Right forelimb (tissue), 1 donor: ENCODE measurements around the gene KCNC1.

Experiments
- DNase-seq: peaks from one replicate; pipeline ENCODE4 v3.0.0-alpha.2; 2018

The KCNC1 gene

DNA sequence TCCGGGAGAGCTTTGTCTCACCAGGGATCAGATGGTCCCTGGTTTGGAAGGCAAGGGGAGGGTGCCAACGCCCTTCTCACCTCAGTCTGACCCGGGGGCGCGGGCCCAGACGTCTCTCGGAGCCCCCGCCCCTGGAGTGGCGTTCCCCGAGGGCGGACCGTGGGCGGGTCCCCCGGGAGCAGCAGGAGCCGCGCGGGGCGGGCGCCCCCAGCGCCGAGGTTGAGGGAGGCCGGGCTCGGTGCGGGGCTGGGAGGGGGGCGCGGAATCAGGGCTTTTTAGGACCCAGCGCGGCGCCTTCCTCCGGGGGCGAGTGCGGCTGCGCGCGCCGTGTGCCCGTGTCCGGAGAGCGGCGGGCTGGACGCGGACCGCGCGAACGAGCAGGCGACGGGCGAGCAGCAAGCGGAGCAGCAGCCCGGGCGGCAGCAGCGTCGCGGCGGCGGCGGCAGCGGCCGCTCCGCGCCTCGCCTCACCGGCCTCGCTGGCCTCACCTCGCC is at the start of gene KCNC1:
Gene KCNC1, plus strand, starts transcription at position 364 of the 494 bp plus-strand sequence. CDS start 1,222 bp downstream, outside the sequence.
- DNase-seq = peak; percentile 61

DNA sequence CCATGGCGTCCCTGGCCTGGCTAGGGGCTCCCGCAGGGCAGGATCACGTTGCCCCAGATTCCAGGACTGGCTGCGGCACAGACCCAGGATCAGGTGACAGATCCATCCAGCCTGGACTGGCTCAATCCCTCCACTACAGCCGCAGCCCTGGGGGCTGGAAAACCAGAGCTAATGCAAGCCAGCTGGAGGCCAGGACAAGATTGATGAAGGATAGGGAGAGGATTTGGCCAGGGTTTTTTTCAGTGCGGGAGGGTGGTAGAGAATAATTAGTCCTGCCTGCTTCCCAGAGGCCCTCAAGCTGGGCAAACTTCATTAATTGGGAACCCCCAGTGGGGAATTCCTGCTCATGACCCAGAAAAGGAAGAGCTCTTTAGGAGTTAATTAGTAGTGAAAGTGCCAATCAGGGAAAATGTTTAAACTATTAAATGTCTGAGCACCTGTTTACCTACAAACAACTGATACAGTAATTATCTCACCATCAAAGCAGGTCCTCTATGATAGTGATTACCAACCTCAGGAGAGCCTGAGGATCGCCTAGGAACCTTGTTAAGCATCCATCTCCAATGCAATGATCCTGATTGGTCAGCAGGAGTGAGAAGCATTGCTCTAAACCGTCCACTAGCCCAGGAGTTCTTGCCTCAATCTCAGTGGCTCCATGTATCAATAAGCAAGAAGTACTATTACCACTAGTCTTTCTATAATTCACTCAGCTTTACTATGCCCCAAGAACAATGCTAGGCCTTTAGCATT is 48.2 kb upstream of the KCNC1 start:
- no peak for DNase-seq

DNA sequence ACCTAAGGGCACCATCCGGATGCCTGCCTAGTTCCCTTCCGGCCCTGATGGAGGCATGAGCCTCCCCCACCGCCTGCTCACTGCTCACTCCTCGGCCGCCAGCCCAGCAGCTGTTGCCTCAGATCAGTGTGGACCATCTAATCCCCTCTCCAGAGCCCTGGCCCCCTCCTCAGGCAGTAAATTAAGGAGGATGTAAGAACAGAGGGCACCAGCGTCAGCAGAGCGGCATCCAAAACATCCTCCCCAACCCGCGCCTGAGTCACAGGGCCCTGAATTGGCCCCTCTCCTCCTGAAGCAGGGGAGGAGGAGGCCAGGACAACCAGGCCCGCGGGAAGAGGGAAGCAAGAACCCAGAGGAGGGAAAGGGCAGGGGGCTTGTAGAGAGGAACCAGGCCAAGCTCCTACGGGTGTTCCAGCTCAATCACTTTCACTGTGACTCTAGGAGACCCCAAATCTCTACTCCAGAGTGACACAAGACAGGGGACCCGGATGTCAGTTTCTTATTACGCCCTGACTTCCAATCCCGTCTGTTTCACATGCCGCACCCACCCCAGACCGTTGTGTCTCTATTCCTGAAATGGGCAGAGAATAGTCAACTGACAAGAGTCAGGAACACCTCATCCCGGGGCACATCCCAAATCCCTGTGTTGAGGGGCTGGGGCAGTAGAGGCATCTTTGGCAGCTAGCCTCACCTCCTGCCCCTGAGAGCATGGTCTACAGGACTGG is 46.5 kb upstream of the KCNC1 start:
- DNase-seq = no peak

DNA sequence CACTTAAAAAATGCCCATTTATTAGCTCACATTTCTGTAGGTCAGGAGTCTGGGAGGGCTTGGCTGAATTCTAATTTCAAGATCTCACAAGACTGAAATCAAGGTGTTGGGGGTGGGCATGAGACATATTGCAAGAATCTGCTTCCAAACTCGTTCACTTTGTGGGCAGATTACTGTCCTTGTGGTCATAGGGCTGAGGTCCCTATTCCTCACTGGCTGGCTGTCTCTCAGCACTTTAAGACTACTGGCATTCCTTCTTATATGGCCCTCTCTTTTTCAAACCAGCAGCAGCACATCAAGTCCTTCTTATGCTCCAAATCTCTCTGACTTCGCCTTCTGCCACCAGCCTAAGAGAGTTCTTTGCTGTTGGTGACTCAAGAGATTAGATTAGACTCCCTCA is 43.0 kb upstream of the KCNC1 start:
- DNase-seq = no peak

DNA sequence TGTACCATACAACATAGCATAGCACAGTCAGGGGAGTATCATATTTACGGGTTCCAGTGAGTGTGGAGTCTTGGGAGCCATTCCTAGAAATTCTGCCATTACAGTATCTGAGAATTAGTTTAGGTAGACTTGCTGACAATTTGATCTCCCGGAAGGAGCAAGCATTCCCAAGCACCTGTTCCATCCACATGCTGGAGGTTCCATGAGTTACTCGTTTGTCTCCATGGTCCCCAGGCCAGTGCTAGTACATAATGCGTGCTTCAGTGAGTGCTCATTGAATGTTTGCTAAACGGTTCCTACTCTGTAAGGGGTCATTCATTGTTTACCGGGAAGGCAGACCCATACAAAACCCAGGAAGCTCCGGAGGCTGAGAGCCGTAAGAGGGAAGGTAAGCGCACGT is 42.6 kb upstream of the KCNC1 start:
- DNase-seq = no peak

DNA sequence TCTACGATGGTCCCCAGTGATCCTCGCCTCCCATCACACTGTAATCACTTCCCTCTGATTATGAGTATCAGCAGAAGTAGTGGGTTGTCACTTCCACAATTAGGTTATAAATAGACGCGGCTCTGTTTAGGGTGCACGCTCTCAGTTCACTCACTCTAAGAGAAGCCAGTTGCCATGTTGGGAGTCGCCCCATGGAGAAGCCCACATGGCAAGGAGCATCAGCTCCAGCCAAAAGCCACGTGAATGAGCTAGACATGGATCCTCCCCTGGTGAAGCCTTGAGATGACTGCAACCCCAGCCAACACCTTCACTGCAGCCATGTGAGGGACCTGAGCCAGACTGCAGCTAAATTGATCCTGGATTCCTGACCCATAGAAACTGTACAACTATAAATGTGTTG is 41.6 kb upstream of the KCNC1 start:
- no peak for DNase-seq

GRCh38 chr11:17693531-17693930 is 41.0 kb upstream of the KCNC1 start:
- no peak for DNase-seq

- DNase-seq = no peak
Measured at GRCh38 chr11:17694494-17695110, 40.0 kb upstream of the KCNC1 start.

- DNase-seq = no peak
Measured at GRCh38 chr11:17695454-17696441, 38.8 kb upstream of the KCNC1 start.

GRCh38 chr11:17696741-17697140 is 37.8 kb upstream of the KCNC1 start:
- DNase-seq = no peak

DNA sequence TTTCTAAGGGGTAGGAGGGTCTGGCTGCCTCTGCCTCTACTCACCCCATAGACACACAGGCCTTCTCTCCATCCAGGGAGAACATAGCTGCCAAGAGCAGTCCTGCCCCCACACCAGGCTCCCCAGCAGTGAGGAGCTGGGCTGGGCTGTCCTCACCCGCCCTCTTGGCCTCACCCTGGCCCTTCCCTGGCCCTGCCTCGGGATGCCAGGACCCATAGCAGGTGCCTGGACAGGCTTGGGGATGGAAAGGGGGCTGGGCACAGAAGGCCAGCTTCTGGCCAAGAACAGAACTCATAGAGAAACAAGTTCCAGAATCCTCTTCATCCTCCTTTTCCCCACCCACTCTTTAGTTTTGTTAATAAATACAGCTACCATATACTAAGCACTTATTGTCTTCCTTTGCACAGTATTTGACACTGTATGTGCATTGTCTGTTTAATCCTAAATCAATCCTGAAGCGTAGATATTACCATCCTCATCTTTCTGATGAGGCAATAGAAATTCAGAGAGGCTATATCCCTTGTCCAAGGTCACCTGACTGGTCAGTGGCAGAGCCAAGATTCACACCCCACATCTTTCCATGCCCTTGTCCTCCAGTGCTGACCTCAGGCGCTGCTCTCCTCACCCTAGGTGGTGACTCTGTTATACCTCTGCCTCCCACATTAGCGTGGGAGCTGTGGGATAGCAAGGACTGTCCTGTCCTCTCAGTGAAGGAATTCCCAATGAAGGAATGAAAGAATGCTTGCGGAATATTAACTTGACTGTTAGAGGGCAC is 37.2 kb upstream of the KCNC1 start:
- DNase-seq = no peak

DNA sequence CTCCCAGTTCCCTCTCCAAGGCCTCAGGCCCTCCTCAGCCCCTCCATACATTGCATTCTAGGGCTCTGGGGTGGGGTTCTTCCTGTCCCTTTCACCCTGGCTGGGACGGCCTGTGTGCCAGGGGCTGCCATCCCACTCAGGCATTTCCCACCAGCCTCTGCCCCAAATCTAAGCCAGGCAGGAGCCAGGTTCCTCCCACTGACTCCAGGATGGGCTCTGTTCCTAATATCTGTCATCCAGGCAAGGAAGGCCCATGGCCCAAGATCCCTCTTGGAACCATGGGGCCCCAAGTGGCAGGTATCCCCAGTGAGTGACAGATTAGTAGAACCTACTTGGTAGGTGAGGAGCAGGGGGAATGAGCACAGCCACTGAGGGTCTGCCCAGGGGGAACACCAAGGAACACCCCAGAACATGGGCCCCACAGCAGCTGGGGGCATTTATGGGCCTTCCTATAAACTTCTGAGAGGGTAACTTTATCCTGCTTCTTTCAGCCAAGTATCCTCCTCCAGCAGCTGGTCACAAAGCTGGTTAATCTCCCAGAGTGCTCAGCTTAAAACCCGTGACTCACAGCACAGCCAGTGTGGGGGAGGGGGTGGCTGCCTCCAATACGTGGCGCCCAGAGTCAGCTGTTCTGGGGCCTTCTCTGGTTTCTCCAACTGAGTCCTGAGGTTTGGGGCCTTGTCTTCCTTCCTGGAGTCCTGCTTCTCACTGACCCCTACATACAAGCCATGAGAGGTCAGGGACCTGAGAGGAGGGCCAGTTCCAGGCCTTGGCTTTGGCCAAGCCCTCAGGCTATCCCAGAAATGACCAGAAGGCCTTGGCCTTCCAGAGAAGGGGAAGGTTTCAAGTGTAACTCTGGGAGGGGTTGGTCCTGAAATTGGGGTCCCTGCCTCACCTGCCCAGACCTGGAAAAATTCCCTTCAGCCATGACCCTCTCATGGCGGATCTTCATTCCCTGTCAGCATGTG is 35.1 kb upstream of the KCNC1 start:
- DNase-seq = peak; percentile 76

DNA sequence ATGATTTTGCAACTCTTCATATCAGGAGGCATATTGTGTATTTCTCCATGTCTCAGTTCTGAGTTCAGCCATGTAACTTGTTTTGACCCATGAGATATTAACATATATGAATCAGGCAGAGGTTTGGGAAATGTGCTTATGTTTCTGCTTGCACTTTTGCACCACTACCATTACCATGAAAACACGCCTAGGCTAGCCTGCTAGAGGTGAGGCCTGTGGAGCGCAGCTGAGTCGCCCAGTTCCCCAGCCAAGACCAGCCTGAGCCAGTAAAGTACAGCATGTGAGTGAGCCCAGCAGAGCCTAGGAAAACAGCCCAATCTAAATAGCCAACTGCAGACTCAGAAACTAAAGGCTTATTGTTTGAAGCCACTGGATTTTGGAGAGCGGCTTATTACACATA is 33.6 kb upstream of the KCNC1 start:
- no peak for DNase-seq

GRCh38 chr11:17702876-17703275 is 31.7 kb upstream of the KCNC1 start:
- DNase-seq = no peak

GRCh38 chr11:17703951-17704350 is 30.6 kb upstream of the KCNC1 start:
- DNase-seq = no peak

- DNase-seq = no peak
Measured at GRCh38 chr11:17707830-17708229, 26.8 kb upstream of the KCNC1 start.

GRCh38 chr11:17711836-17712235 is 22.7 kb upstream of the KCNC1 start:
- no peak for DNase-seq

DNA sequence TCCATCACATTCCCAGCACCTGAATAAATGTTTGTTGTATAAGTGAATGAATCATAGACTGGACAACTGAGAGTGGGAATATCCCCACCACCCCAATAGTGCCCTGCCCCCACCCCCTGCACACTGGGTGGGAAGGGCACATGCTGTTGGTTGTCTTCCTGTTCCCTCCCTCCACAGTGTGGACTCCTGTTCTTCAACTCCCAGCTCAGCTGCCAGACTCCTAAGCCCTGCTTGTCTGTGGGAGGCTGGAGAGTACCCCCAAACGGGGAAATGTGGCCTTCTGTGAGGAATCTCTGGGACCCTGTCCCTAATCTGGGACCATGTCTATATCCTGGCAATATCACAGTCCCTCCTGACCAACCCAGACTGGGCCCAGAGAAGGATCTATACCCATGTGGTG is 20.7 kb upstream of the KCNC1 start:
- no peak for DNase-seq

DNA sequence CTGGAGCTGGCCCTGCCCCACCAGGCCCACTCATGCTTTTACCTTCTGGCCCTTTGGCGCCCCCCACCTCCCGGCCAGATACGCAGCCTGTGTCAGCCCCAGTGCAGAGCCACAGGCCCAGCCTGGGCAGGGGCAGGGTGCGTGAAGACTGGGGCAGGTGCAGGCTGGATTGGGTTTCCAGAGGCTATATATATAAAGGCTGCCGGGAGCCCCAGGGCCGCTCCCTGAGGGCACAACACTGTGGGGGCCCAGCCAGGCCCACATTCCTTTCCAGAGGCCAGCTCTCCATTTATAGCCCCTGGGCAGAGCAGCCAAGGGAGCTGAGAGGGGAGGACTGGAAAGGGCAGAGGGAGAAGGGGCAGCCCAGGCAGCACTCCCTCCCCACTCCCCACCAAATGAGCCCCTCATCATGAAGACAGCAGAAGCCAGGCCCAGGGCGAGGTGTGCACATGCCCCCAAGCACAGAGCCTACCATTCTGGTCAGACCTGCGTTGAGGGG is 20.2 kb upstream of the KCNC1 start:
- no peak for DNase-seq

- no peak for DNase-seq
Measured at GRCh38 chr11:17714870-17715269, 19.7 kb upstream of the KCNC1 start.
